ENCODE data around the gene UTY.

The UTY gene

DNA sequence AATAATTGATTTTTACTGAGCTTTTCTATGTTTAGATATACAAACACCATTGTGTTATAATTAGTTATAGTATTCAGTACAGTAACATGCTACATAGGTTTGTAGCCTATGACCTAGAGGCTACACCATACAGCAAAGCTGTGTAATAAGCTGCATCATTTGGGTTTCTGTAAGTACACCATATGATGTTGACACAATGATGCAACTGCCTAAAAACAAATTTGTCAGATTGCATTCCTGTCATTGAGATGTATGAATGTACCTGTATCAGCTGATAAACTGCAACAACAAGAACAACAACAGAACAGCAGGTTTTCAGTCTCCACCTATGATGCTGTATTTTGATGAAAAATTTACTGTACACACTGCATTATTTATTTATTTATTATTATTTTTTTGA lies 64.3 kb downstream of the UTY start:
- DNase-seq (ENCODE audit: low spot score) = no peak

DNA sequence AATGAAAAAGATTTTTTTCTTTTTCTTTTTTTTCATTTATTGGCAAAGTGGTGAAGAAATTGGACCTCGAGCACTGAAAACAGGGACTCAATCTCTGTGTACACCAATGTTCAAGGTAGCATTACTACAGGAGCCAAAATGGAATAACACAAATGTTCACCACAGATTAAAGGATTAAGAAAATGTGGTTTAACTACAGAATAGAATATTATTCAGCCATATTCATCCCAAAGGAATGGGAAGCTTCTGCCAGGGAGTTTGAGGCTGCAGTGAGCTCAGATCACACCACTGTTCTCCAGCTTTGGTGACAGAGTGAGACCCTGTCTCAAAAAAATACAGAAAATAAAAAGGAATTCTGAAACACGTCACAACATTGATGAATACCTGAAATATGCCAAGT lies 81.0 kb downstream of the UTY start:
- DNase-seq (ENCODE audit: low spot score) = no peak

DNA sequence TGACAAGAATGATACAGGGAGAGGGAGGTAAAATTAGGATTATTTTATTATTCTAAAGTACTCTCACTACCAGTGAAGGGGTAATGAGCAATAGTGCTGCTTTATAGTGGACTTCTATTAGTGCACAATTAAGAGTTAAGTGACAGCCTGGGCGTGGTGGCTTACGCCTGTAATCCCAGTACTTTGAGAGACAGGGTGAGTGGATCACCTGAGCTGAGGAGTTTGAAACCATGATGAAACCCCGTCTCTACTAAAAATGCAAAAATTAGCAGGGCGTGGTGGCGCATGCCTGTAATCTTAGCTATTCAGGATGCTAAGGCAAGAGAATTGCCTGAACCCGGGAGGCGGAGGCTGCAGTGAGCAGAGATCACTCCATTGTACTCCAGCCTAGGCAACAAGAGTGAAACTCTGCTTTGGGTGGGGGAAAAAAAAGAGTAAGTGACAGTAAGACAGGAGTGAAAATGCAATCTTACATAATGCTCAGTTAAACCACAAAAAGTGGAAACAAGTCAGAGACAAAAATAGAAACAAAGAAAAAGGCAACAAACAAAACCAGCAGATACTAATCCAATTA lies 98.6 kb downstream of the UTY start:
- no peak for DNase-seq (ENCODE audit: low spot score)

DNA sequence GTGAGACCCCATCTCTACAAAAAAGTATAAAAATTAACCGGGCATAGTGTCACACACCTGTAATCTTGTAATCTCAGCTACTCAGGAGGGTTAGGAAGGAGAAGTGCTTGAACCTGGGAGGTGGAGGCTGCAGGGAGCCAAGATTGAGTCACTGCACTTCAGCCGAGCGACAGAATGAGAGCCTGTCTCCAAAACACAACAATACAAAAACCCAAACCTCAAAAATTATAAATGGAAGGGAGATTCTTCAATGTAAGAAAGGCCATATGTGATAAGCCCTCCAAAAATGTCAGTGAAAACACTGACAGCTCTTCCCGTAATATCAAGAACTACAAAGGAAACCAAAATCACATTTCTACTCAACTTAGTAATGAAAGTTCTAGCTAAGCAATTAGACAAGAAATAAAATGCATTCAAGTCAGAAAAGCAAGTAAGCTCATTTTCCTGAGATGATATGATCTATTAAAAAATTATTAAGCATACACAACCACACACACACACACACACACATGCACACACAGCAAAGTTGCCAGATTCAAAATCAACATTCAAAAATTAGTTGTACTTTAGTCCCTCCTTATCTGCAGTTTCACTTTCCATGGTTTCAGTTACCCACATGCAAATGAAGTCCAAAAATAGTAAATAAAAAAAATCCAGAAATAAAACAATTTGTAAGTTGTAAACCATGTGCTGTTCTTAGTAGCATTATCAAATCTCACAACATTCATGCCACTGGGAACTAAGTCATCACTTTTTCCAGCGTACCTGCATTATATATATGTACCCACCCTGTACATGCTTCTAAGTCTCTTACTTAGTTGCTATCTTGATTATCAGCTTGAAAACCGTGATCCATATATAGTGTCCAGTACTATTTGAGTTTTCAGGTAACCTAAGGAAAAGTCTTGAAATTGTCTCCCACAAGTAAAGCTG lies 108.7 kb downstream of the UTY start:
- no peak for DNase-seq (ENCODE audit: low spot score)

DNA sequence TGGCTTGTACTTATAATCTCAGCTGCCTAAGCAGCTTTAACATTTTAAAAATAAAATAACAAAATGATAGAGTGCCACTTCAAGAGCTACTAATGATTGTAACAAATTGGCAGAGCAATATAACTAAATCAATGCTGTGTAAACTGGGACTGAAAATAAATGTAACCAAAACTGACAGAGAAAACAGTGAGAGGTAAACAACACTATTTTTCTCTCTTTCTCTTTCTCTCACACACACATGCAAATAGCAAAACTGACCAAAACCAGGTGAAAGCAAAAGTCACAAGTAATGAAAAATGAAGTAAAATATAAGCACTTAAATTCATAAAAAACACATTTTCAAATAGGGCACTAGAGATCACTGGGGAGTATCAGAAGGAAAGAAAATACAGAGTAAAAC lies 109.6 kb downstream of the UTY start:
- DNase-seq (ENCODE audit: low spot score) = no peak

DNA sequence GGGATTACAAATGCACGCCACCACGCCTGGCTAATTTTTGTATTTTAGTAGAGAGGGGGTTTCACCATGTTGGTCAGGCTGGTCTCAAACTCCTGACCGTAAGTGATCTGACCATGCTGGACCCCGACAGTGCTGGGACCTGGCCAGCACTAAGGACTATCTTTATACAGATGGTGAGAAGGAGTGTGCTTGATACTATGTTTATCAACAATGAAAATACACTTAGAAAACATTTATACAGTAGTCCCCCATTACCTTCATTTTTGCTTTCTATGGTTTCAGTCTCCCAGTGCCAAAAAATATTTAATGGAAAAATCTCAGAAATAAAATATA lies 111.4 kb downstream of the UTY start:
- no peak for DNase-seq (ENCODE audit: low spot score)

DNA sequence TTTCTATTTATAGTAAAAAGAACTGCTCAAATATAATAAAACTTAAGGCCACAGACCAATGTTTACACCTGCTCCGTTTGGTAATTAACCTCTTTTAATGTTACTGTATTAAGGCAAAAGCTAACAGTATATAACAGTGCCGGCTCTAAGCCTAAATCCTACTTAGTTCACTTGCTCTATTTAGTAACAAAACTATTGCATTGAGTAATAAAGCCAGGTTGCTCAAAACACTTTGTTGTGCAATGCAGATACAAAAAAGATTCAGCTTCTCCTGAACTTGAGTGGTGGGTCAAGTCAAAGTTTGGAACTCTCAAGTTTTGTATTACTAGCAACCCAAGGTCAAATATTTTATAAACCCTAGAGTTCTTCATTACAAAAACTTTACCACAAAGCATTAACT lies 116.2 kb downstream of the UTY start:
- DNase-seq (ENCODE audit: low spot score) = no peak

DNA sequence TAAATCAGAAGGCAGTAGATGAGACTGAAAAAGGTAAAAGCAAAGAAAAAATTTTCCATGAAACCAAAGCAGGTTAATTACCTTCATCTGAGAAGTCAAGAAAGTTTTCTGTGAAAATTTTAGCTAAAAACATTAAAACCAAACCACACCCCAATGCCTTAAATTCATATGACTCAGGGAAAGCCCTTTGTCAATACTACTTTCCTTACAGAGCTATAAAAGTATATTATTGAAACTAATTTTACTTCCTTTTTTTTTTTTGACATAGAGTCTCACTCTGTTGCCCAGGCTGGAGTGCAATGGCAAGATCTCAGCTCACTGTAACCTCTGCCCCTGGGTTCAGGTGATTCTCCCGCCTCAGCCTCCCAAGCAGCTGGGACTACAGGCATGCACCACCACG lies 117.2 kb downstream of the UTY start:
- DNase-seq (ENCODE audit: low spot score) = no peak

DNA sequence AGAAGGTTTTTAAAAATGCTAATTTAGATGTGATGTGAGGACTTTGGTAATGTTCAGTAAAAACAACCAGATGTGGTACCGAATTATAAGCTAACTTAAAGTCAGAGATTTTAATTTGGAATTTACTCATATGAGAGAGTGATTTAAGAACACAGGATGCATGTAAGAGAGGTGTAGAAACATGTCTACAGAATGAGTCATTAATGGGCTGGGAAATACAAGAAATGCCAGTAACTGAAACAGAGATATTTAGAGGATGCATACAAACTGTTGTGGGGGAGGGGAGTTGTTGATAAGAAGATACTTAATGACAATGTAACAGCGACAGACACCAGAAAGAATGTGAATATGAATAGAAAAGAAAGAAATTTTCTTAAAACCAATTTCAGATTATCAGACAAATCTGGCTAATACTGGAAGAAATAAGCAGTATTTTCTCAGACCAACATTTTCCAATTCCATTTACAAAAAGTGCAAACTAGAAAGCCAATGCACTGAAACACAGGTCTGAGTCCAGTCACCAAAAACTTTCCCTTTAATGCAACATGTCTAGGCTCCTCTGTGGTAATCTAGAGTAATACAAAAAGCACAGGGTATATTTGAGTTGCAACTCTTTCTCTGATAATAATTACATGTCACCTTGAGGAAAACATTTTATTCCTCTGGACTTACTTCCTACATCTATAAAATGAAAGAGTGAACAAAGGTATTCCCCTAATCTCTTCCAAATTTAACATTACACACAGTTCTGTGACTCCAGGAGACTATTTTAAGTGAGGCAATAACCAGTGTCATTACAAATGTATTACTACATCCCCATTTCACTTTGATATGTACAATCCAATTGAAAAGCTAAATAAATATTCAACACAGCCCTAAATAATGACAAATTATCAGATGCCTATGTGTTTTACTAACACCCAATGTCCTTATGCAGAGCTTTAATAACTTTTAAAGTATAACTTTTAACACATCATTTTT lies 117.9 kb downstream of the UTY start:
- DNase-seq (ENCODE audit: low spot score) = no peak

DNA sequence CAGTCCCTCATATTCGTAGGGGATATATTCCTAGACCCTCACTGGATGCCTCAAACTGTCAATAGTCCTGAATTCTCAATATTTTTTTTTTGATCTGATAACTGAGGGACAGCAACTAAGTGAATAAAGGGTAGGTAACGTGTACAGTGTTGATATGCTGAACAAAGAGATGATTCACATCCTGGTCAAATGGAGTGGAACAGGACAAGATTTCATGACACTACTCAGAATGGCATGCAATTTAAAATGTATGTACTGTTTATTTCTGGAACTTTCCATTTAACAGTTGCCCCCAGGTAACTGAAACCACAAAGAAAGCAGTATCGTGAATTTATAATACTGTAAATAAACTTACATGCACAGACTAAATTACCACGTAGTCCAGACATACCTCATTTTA lies 128.4 kb downstream of the UTY start:
- DNase-seq (ENCODE audit: low spot score) = no peak

DNA sequence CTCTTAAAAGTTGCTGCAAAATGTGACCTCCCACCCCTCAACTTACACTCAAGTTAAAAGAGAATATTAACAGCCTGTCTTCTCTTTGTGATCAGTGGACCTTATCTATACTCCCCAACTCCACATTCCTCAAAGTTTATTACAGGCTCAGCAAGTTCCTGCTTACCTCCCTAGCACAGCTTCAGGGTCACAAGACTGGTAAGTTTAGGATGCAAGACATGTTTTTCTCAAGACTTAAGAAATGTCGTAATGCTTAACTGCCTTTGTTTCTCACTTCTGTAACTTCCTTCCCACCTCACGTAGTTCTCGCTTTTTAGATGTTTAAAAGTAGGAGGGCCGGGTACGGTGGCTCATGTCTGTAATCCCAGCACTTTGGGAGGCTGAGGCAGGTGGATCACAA lies 132.7 kb downstream of the UTY start:
- no peak for DNase-seq (ENCODE audit: low spot score)

DNA sequence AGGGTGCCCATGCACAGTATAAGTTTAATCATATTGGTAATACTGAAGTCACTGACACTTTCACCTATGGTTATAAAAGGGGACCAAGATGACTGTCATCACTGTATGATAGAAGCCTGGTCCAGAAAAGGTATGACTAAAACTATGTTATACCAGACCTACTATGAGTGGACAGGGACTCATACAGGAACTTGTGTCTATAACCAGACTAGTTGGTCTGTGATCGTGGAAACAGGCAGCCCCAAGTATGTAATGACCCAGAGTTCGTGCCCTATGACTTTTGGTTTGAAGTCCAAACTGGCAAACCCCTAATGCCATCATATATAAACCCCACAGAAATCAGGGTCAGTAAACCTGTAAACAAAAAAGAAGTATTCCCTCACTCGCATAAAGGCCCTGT lies 134.3 kb downstream of the UTY start:
- DNase-seq (ENCODE audit: low spot score) = no peak

DNA sequence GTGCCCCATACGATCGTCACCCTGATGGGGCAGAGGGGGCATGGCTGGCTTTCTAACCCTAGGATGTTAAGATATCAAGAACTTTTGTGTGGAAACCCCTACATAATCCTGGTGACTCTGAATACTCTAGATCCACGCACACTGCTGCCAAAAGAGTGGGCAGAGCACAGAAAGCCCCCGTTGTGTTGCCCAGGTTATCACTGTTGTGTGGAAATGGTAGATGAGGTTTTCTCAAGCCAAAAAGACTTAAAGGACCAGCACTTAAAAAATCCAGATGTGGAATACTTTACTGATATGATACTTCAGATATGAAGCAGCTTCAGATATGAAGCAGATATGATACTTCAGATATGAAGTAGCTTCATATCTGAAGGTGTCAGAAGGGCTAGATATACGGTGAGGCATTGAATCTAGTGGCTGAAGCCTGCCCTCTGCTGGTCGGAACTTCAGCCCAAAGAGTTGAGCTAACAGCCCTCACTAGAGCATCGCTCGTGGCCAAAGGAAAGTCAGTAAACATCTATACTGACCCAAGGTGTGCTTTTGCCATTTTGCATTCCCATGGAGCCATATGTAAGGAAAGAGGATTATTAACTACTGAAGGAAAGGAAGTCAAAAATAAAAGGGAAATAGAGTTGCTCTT lies 136.4 kb downstream of the UTY start:
- DNase-seq (ENCODE audit: low spot score) = no peak

DNA sequence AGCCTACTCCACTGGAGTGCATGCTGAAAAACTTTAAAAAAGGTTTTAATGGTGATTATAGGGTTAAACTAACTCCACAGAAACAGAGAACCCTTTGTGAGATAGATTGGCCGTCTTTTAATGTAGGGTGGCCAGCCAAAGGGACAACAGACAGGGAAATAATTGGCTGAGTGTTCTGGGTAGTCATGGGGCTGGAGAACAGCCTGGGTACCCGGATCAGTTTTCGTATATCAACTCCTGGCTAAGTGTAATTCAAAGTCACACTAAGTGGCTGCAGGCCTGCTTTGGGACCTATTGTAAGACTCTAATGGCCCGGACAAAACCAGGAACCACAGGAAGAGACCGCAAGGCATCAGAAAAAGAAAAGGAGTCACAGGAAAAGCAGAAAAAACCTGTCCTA lies 139.9 kb downstream of the UTY start:
- no peak for DNase-seq (ENCODE audit: low spot score)

DNA sequence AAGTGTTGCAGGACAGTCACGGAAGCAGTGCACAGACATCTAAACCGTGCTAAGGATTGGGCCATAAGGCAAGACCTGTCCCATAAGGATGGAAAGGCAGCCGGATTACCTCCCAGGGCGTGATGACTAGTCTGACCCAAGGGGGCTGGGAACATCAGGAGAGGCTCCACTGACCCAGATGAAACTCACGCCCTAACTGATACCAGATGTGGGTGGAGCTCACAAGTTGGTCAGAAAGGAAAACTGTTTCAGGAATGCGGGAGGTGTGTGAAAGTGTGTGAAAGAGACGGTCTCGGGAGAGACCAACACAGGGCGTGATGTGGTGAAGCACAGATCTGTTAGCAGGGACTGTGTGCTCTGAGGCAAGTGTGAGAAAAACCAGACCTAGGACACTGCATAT lies 140.5 kb downstream of the UTY start:
- DNase-seq (ENCODE audit: low spot score) = no peak

DNA sequence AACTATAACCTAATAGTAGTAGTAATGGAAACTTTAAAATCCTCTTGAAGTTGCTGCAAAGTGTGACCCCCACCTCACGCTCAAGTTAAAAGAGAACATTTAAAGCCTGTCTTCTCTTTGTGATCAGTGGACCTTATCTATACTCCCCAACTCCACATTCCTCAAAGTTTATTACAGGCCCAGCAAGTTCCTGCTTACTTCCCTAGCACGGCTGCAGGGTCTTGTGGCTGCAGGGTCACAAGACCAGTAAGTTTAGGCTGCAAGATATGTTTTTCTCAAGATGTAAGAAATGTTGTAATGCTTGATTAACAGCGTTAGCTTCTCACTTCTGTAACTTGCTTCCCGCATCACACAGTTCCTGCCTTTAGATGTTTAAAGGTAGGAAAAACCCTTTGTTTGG lies 141.1 kb downstream of the UTY start:
- DNase-seq (ENCODE audit: low spot score) = no peak

DNA sequence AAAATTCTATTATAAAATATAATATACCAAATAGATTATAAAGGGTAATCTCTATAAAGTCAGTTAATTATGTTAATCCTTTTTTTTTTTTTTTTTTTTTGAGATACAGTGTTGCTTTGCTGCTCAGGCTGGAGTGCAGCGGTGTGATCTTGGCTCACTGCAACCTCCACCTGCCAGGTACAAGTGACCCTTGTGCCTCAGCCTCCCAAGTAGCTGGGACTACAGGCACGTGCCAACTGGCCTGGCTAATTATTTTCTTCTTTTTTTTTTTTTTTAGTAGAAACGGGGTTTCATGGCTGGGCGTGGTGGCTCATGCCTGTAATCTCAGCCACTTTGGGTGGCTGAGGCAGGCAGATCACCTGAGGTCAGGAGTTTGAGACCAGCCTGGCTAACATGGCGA lies 141.9 kb downstream of the UTY start:
- no peak for DNase-seq (ENCODE audit: low spot score)

DNA sequence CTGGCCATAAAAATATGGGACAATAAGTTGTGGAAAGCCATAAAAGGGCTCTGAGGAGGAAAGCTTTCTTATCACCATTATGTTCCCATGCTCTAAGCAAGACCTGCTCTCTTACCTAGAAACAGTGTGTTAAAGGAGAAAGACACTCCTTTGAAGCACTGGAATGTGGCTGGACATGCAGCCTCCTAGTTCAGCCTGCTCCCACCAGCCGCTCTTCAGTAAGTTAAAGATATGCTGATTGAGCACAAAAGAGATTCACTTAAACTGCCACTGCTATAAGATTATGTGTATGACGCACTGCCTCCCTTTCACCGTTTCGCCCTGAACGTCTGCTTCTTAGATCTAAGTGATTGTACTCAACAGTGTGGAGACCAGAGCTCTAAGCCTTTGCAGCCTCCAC lies 146.0 kb downstream of the UTY start:
- DNase-seq (ENCODE audit: low spot score) = no peak

DNA sequence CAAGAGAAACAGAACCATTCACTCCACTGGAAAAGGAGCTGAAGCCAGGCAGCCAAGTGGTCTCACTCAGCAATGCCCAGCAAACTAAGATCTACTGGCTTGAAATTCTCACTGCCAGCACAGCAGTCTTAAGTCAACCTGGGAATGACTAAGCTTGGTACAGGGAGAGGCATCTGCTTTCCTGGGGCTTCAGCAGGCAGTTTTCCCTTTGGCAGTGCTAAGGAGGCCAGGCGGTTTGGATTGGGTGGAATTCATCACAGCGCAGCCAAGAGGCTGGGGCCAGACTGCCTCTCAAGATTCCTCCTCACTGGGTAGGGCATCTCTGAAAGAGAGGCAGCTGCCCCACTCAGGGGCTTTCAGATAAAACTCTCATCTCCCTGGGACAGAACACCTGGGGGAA lies 149.2 kb downstream of the UTY start:
- DNase-seq (ENCODE audit: low spot score) = no peak

DNA sequence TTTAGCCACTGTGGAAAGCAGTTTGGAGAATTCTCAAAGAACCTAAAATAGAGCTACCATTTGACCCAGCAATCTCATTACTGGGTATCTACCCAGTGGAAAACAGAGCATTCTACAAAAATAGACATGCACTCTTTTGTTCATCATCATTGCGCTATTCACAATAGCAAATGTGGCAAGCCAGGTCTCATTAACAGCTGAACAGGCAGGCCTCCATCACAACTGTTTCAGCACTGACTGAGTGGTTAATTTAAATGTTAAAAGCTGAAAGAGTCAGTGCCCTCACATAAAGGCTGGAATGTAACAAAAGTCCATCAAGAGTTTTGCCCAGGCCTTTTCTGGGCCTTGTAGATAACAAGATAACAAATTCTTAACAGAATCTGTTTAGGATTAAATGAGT lies 166.9 kb downstream of the UTY start:
- no peak for DNase-seq (ENCODE audit: low spot score)

DNA sequence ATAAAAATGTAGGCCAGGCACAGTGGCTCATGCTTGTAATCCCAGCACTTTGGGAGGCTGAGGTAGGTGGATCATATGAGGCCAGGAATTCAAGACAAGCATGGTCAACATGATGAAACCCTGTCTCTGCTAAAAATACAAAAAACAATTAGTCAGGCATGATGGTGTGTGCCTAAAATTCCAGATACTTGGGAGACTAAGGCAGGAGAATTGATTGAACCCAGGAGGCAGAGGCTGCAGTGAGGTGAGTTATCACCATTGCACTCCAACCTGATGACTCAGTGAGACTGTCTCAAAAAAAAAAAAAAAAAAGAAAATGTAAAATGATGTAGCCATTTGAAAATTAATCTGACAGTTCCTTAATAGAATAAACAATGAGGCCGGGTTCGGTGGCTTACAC lies 171.9 kb downstream of the UTY start:
- no peak for DNase-seq (ENCODE audit: low spot score)

DNA sequence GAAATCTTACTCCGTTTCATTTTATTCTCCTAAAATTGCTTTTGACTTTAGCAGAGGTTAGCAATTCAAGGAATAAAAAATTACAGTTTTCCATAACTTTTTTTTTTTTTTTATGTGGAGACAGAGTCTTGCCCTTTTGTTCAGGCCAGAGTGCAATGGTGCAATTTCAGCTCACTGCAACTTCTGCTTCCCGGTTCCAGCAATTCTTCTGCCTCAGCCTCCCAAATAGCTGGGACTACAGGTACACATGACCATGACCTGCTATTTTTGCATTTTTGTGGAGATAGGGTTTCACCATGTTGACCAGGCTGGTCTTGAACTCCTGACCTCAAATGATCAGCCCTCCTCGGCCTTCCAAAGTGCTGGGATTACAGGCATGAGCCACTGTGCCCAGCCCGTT lies 179.0 kb downstream of the UTY start:
- DNase-seq (ENCODE audit: low spot score) = no peak

All from SW480 (cell line).